Measurements from ENCODE around the gene PTBP3. TPM values are rescaled to one million over a fixed set of nuclear protein-coding genes. Genes with fewer than 3 reads are reported as not detected.

The PTBP3 gene
- polyA plus RNA-seq, 1 of the 3 experiments (the other 2 are of a cell fraction) = 6.1 TPM

- peaks cover 24% of the 10 kb centered on the region for H4K20me1 ChIP-seq (ENCODE audit: insufficient read depth)
- no peak overlapping the region for H3K4me3 ChIP-seq (ENCODE audit: low read depth in 2 of 2, low read length in 1 of 2)
- no peak overlapping the region for H2AFZ ChIP-seq (ENCODE audit: low read depth)
- POLR2A ChIA-PET = no interaction called here
- peaks cover 96% of the 10 kb centered on the region for H3K79me2 ChIP-seq (ENCODE audit: insufficient read depth)
- no peaks in the 10 kb centered on the region for H3K36me3 ChIP-seq (replicated peaks in 1 of 2; ENCODE audit: control insufficient read depth in 1 of 2, insufficient read depth in 2 of 2, low read length in 1 of 2)
- H3K27ac ChIP-seq (ENCODE audit: low read depth in 2 of 2, low read length in 1 of 2) = no peak overlapping the region
- H3F3A ChIP-seq (replicated peaks; ENCODE audit: insufficient read depth) = no peaks in the 10 kb centered on the region
- CTCF ChIA-PET = no interaction called here
- H3K9me3 ChIP-seq = no peaks in the 10 kb centered on the region
- no peaks in the 10 kb centered on the region for H3K9me2 ChIP-seq
- no peak overlapping the region for H3K4me2 ChIP-seq
- H3K4me1 ChIP-seq (ENCODE audit: control insufficient read depth in 1 of 2, insufficient read depth in 2 of 2, low read depth in 1 of 2, low read length in 1 of 2) = peaks cover 0 to 4% of the 10 kb centered on the region in 2 experiments; a peak in 3 of 4 replicates
- TF ChIP-seq POLR2AphosphoS5 (IDR thresholded peaks at IDR 0.05; ENCODE audit: low read depth, low read length) (no peak), MXI1 (IDR thresholded peaks at IDR 0.05; ENCODE audit: low read depth, low read length) (no peak), RCOR1 (IDR thresholded peaks at IDR 0.05; ENCODE audit: low read length) (no peak), CHD2 (IDR thresholded peaks at IDR 0.05; ENCODE audit: low read length, partially characterized antibody) (no peak), USF2 (IDR thresholded peaks at IDR 0.05; ENCODE audit: borderline replicate concordance, low read depth, low read length) (no peak), MAX (IDR thresholded peaks at IDR 0.05; ENCODE audit: low read depth) (no peak), PBX3 (IDR thresholded peaks at IDR 0.05) (no peak), SIN3A (IDR thresholded peaks at IDR 0.05; ENCODE audit: borderline replicate concordance, low read depth, low read length) (no peak), FOSL2 (IDR thresholded peaks at IDR 0.05; ENCODE audit: borderline replicate concordance, low read depth) (no peak)
- TF ChIP-seq, protein P1, sequence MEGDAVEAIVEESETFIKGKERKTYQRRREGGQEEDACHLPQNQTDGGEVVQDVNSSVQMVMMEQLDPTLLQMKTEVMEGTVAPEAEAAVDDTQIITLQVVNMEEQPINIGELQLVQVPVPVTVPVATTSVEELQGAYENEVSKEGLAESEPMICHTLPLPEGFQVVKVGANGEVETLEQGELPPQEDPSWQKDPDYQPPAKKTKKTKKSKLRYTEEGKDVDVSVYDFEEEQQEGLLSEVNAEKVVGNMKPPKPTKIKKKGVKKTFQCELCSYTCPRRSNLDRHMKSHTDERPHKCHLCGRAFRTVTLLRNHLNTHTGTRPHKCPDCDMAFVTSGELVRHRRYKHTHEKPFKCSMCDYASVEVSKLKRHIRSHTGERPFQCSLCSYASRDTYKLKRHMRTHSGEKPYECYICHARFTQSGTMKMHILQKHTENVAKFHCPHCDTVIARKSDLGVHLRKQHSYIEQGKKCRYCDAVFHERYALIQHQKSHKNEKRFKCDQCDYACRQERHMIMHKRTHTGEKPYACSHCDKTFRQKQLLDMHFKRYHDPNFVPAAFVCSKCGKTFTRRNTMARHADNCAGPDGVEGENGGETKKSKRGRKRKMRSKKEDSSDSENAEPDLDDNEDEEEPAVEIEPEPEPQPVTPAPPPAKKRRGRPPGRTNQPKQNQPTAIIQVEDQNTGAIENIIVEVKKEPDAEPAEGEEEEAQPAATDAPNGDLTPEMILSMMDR (IDR thresholded peaks at IDR 0.05) = no peak
- H3K27me3 ChIP-seq (ENCODE audit: insufficient read depth) = no peaks in the 10 kb centered on the region
- no peak for DNase-seq
- H3K9ac ChIP-seq = no peak overlapping the region
These were observed 32.0 kb downstream of the PTBP3 start for GRCh38 chr9:112301420-112301819.

DNA sequence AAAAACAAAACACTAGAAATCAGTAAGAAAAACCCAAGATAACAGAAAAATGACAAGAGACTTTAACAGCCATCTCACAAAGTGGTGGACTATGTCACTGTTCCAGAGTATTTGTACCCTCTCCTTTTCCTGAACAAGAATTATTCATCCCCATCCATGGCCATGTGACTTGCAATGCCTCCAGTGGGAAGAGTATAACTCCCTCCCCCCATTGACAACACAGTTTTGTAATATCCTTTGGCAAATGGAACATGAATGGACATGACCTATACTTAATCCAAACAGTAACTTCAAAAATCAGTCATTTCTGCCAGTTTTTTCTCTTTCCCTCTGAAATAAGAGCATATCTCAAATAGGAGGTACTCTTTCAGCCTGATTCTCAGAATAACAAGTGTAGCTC is 33.9 kb downstream of the PTBP3 start:
- H3K27ac ChIP-seq (ENCODE audit: low read depth in 2 of 2, low read length in 1 of 2) = peak overlapping the region in 1 of 2 experiments; percentile 3; a peak in 1 of 4 replicates
- H4K20me1 ChIP-seq (ENCODE audit: insufficient read depth) = peaks cover 24% of the 10 kb centered on the region
- POLR2A ChIA-PET = no interaction called here
- DNase-seq = no peak
- no peak overlapping the region for H3K4me2 ChIP-seq
- peak; percentile 63; the same call in 1 of the 2 replicates for TF ChIP-seq USF1 (IDR thresholded peaks at IDR 0.05; ENCODE audit: borderline replicate concordance, low read depth)
- no peak for TF ChIP-seq GABPA (IDR thresholded peaks at IDR 0.05; ENCODE audit: low read depth)
- no peaks in the 10 kb centered on the region for H3K9me3 ChIP-seq
- H3F3A ChIP-seq (replicated peaks; ENCODE audit: insufficient read depth) = no peaks in the 10 kb centered on the region
- peaks cover 99% of the 10 kb centered on the region for H3K79me2 ChIP-seq (ENCODE audit: insufficient read depth)
- H3K4me1 ChIP-seq (ENCODE audit: control insufficient read depth in 1 of 2, insufficient read depth in 2 of 2, low read depth in 1 of 2, low read length in 1 of 2) = peaks cover 0 to 4% of the 10 kb centered on the region in 2 experiments; a peak in 3 of 4 replicates
- no peaks in the 10 kb centered on the region for H3K9me2 ChIP-seq
- no peak overlapping the region for H2AFZ ChIP-seq (ENCODE audit: low read depth)
- CTCF ChIA-PET = no interaction called here
- H3K4me3 ChIP-seq (ENCODE audit: low read depth in 2 of 2, low read length in 1 of 2) = no peak overlapping the region
- no peak overlapping the region for H3K9ac ChIP-seq
- no peaks in the 10 kb centered on the region for H3K27me3 ChIP-seq (ENCODE audit: insufficient read depth)
- no peaks in the 10 kb centered on the region for H3K36me3 ChIP-seq (replicated peaks in 1 of 2; ENCODE audit: control insufficient read depth in 1 of 2, insufficient read depth in 2 of 2, low read length in 1 of 2)
